ENCODE results near the gene CSMD2.

DNA sequence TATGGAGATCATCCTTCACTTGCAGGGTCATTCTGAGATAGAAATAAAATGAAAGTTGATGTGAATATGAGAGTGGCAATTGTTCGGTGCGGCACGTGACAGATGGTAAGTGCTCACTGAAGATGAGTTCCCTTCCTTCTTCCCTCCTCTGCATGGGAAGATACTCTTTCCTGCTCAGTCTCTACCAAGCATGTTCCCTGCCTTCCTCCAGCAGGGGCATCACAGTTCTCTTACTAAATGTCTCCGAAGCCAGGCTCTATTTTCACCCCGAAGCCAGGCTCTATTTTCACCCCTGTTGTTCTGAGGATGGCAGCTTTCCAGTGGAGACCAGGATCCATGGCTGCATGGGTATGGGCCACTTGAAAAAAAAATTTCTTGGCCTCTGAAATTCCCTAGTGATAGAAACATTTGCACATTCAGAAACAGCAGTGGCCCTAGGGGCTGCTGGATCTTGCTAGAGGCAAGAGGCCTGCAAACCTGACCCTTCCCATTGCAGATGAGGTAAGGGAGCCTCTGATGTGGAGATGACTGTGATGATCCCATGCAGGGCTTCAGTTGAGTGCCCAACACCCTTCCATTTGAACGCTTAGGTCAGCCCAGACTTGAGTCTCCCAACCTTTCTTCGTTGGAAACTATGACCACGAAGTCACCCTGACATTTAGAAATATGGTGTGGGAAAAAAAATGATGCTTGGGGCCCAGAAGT is 424.8 kb downstream of the CSMD2 start:
- TF ChIP-seq, protein P1, sequence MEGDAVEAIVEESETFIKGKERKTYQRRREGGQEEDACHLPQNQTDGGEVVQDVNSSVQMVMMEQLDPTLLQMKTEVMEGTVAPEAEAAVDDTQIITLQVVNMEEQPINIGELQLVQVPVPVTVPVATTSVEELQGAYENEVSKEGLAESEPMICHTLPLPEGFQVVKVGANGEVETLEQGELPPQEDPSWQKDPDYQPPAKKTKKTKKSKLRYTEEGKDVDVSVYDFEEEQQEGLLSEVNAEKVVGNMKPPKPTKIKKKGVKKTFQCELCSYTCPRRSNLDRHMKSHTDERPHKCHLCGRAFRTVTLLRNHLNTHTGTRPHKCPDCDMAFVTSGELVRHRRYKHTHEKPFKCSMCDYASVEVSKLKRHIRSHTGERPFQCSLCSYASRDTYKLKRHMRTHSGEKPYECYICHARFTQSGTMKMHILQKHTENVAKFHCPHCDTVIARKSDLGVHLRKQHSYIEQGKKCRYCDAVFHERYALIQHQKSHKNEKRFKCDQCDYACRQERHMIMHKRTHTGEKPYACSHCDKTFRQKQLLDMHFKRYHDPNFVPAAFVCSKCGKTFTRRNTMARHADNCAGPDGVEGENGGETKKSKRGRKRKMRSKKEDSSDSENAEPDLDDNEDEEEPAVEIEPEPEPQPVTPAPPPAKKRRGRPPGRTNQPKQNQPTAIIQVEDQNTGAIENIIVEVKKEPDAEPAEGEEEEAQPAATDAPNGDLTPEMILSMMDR (IDR thresholded peaks at IDR 0.05 in 4 of 5, conservative IDR thresholded peaks at IDR 0.05 in 1 of 5): no peak
- TF ChIP-seq POLR2A (IDR thresholded peaks at IDR 0.05): no peak

Measured in gastrocnemius medialis (tissue), 4 donors.